NK-92 treated with Interleukin-12 subunit alpha and Interleukin-12 subunit beta, amount 100 ng/mL, for 24 hours (cell line): ENCODE data around the gene A3GALT2.
A peak's percentile ranks its signal among the peaks of the same experiment; 100 is the strongest.

Experiments
- DNase-seq: peaks from one replicate; lab custom pipeline; 2025; lab: John Stamatoyannopoulos, UW

Gene A3GALT2

GRCh38 chr1:33350611-33351280, 29.8 kb upstream of the A3GALT2 start:
- DNase-seq, result no peak

- peak; percentile 73 for DNase-seq
Observed at GRCh38 chr1:33349778-33350610, 29.1 kb upstream of the A3GALT2 start.

- DNase-seq, result peak; percentile 55
Observed at GRCh38 chr1:33349081-33349759, 28.3 kb upstream of the A3GALT2 start.

DNA sequence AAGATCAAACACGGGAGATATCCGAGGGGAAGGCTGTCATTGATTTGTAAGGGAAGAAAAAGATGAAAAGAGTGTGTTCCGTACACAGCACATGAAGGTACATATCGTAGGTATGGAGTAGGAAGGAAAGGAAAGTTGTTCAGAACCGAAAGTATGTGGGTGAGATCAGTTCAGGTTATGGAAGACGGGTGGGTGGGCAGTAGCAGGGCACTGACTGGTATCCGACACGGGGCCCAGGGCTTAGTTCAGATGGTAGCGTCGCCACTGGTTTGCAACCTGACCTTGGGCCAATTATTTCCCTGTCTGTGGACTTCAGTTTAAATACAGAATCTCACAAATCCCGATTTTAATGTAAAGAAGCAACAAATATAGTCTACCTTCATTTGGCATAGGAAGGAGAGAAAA, 27.8 kb upstream of the A3GALT2 start:
- DNase-seq, result no peak

DNA sequence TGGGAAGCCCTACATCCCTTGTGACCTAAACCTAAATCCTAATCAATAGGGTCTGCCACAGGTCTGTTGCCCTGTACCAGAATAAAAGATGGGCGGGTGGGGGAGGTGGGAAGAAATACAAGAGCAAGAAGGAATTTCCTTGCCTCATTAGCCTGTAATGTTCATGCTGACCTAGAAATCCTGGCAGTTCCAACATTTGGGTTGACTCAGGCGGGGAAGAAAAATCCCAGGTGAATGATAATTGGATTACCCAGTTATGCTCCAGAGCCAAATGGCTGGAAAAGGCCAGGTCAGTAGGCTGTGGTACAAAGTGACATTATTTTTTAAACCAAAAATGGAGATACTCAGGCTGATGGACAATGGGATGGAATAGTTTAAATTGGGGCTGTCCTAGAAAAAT, 27.3 kb upstream of the A3GALT2 start:
- DNase-seq, result no peak

DNA sequence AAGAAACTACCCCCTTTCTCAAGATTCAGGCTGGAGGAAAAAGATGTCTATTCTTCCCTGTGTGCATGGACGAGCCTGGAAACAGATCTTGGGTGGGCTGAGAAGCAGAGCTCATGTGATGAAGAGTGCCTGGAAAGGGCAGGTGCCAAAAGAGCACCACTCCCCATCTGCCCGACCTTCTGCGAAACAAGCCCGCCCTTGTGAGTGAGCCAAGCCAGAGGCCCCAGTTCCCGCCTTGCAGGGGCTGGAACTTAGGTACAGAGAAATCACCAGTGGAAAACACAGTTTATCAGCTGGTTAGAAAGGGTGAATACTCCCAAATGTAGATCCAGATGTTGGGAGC, 26.7 kb upstream of the A3GALT2 start:
- DNase-seq, result no peak

DNA sequence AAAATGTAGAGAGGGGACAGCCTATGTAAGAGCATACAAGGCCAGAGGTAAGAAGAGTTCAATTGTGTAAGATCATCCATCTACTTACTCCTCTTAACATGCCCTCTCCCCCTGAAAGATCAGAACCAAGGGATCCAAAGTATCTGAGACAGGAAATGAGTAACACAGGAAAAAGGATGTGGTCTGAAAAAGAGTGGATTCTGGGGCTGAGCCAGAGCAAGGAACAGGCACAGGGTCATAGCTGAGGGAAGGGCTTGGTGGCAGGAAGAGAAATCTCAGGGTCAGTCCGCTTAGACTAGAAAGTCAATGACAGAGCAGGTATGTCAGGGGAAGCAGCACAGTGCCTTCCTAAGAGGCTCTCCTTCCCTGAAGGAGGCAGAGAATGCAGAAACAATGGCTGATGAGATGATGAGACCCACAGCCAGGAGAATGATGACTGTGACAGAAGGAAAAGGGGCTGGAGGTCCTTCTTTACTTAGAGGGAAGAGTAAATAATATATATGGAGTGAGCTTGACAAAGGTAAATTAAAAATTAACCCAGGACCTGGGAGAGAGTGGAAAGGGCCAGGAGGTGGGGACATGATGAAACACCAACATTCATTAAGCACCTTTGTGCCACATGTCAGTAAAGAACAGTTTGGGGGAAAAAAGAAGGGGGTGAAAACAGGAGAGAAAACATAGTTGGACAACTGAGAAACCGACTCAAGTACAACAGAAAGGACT, 26.2 kb upstream of the A3GALT2 start:
- no peak for DNase-seq

GRCh38 chr1:33346533-33346926, 25.6 kb upstream of the A3GALT2 start:
- DNase-seq, result no peak

GRCh38 chr1:33344896-33345560, 24.1 kb upstream of the A3GALT2 start:
- DNase-seq, result no peak

GRCh38 chr1:33343539-33343938, 22.6 kb upstream of the A3GALT2 start:
- no peak for DNase-seq

- DNase-seq, result no peak
Observed at GRCh38 chr1:33342041-33342723, 21.3 kb upstream of the A3GALT2 start.

DNA sequence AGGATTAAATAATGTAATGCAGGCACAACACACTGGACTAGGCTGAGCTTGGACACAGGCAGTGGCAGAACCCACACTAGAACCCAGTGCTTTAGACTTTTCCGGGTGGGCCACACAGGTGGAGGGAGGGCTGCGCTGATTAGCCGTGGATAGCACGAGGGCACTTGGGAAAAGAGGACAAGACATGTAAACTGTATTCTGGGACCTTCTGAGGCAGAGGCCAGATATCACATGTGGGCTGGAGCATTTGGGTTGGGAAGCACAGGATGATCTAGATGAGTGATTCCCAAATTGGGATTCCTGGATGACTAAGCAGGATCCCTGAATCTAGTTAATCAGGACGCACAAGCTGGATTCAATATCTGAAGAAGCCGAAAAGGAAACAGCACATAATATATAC, 20.3 kb upstream of the A3GALT2 start:
- no peak for DNase-seq

- DNase-seq, result no peak
Observed at GRCh38 chr1:33339413-33339812, 18.5 kb upstream of the A3GALT2 start.

GRCh38 chr1:33338440-33339211, 17.7 kb upstream of the A3GALT2 start:
- no peak for DNase-seq

DNA sequence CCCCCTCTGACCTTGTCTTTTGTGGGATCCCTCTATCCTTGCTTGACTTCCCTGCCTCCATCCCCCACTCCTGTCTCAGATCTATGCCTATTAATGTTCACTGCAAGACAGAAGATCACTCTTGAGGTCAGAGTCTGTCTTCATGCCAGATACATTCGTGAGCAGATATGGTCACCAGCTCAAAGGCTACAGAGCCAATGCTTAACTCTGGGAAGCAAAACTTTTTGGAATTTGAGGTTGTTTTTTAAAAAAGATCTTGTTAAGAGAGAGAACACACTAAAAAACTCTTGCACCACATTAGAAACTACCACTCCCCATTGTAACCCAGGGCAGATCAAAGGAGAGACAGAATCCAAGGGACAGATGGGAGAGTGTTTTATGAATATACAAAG, 17.1 kb upstream of the A3GALT2 start:
- no peak for DNase-seq

GRCh38 chr1:33337441-33337840, 16.5 kb upstream of the A3GALT2 start:
- no peak for DNase-seq

GRCh38 chr1:33336580-33336979, 15.7 kb upstream of the A3GALT2 start:
- DNase-seq, result no peak

- DNase-seq, result no peak
Observed at GRCh38 chr1:33335020-33335419, 14.1 kb upstream of the A3GALT2 start.

- no peak for DNase-seq
Observed at GRCh38 chr1:33334081-33334552, 13.2 kb upstream of the A3GALT2 start.

GRCh38 chr1:33332881-33333280, 12.0 kb upstream of the A3GALT2 start:
- no peak for DNase-seq
